ENCODE data around the gene FAM227A.
"Not testable (repeated sequence)": the region's sequence is repeated elsewhere in the genome, so short reads cannot be mapped to it uniquely, and the experiment has no call there.

The FAM227A gene

GRCh38 chr22:38657045-38657909, 1.1 kb upstream of the FAM227A start:
- no peak for DNase-seq

- no peak for DNase-seq
Measured at GRCh38 chr22:38655519-38656255, 505 bp downstream of the FAM227A start.

GRCh38 chr22:38653741-38654140, 2.5 kb downstream of the FAM227A start:
- no peak for DNase-seq

- DNase-seq, result no peak
Measured at GRCh38 chr22:38652859-38653258, 3.3 kb downstream of the FAM227A start.

GRCh38 chr22:38649841-38650522, 6.2 kb downstream of the FAM227A start:
- no peak for DNase-seq

GRCh38 chr22:38645430-38645829, 10.8 kb downstream of the FAM227A start:
- DNase-seq, result no peak

GRCh38 chr22:38644245-38644644, 11.9 kb downstream of the FAM227A start:
- not testable (repeated sequence) for DNase-seq

GRCh38 chr22:38641476-38642040, 14.6 kb downstream of the FAM227A start:
- no peak for DNase-seq

- DNase-seq, result no peak
Measured at GRCh38 chr22:38638728-38639127, 17.5 kb downstream of the FAM227A start.

- DNase-seq, result no peak
Measured at GRCh38 chr22:38638216-38638615, 18.0 kb downstream of the FAM227A start.

- no peak for DNase-seq
Measured at GRCh38 chr22:38632528-38632927, 23.7 kb downstream of the FAM227A start.

GRCh38 chr22:38631724-38632123, 24.5 kb downstream of the FAM227A start:
- no peak for DNase-seq

GRCh38 chr22:38629108-38629507, 27.1 kb downstream of the FAM227A start:
- DNase-seq, result no peak

GRCh38 chr22:38628444-38628843, 27.7 kb downstream of the FAM227A start:
- DNase-seq, result no peak

- DNase-seq, result no peak
Measured at GRCh38 chr22:38623351-38623750, 32.8 kb downstream of the FAM227A start.

GRCh38 chr22:38618682-38619081, 37.5 kb downstream of the FAM227A start:
- DNase-seq, result no peak

- DNase-seq, result no peak
Measured at GRCh38 chr22:38618258-38618657, 37.9 kb downstream of the FAM227A start.

GRCh38 chr22:38615064-38615405, 41.2 kb downstream of the FAM227A start:
- DNase-seq, result not testable (repeated sequence)

- DNase-seq, result no peak
Measured at GRCh38 chr22:38614332-38615063, 41.7 kb downstream of the FAM227A start.

GRCh38 chr22:38613588-38613987, 42.6 kb downstream of the FAM227A start:
- DNase-seq, result no peak

GRCh38 chr22:38612217-38613006, 43.8 kb downstream of the FAM227A start:
- DNase-seq, result no peak

- no peak for DNase-seq
Measured at GRCh38 chr22:38611559-38611958, 44.6 kb downstream of the FAM227A start.
